ENCODE results near the gene TIMM21.

Gene TIMM21

DNA sequence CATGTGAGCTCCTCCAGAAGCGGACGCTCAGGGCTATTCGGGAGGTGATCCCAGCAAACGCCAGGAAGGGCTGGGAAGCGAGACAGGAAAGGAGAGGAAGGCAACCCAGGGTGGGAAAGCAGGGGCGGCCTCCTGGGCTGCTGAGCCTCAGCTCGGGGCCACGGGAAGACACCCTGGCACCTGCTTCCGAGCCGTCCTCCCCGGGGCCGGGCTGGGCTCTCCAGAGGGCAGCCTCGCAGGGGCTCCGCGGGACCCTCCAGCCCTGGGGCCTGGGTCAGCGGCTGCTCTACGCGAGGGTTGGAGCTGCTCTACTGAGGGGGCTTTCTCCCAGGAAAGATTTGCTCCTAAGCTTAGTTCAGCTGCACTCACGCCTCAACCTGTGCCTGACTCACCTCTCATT, 34.0 kb downstream of the TIMM21 start:
- no peaks in the 10 kb centered on the region for H3K9me3 ChIP-seq (ENCODE audit: control insufficient read depth, low read length)
- no peak overlapping the region for H3K9ac ChIP-seq
- TF ChIP-seq, protein P1, sequence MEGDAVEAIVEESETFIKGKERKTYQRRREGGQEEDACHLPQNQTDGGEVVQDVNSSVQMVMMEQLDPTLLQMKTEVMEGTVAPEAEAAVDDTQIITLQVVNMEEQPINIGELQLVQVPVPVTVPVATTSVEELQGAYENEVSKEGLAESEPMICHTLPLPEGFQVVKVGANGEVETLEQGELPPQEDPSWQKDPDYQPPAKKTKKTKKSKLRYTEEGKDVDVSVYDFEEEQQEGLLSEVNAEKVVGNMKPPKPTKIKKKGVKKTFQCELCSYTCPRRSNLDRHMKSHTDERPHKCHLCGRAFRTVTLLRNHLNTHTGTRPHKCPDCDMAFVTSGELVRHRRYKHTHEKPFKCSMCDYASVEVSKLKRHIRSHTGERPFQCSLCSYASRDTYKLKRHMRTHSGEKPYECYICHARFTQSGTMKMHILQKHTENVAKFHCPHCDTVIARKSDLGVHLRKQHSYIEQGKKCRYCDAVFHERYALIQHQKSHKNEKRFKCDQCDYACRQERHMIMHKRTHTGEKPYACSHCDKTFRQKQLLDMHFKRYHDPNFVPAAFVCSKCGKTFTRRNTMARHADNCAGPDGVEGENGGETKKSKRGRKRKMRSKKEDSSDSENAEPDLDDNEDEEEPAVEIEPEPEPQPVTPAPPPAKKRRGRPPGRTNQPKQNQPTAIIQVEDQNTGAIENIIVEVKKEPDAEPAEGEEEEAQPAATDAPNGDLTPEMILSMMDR (IDR thresholded peaks at IDR 0.05): no peak
- no peak overlapping the region for H3K4me2 ChIP-seq (ENCODE audit: low read length)
- no peaks in the 10 kb centered on the region for H3K27me3 ChIP-seq (ENCODE audit: control insufficient read depth, insufficient read depth, low read length)
- H3K79me2 ChIP-seq: no peaks in the 10 kb centered on the region
- no peak overlapping the region for H3K27ac ChIP-seq
- no peak overlapping the region for H3K4me3 ChIP-seq (ENCODE audit: low read depth, low read length)
- H3K36me3 ChIP-seq (ENCODE audit: control insufficient read depth, insufficient read depth, low read length): no peaks in the 10 kb centered on the region
- H2AFZ ChIP-seq: no peak overlapping the region
- H3K4me1 ChIP-seq: no peaks in the 10 kb centered on the region

- no peaks in the 10 kb centered on the region for H3K36me3 ChIP-seq (ENCODE audit: control insufficient read depth, insufficient read depth, low read length)
- no peak overlapping the region for H2AFZ ChIP-seq
- H3K9me3 ChIP-seq (ENCODE audit: control insufficient read depth, low read length): no peaks in the 10 kb centered on the region
- no peaks in the 10 kb centered on the region for H3K27me3 ChIP-seq (ENCODE audit: control insufficient read depth, insufficient read depth, low read length)
- H3K27ac ChIP-seq: no peak overlapping the region
- TF ChIP-seq, protein P1 (IDR thresholded peaks at IDR 0.05): no peak
- no peak overlapping the region for H3K4me3 ChIP-seq (ENCODE audit: low read depth, low read length)
- no peaks in the 10 kb centered on the region for H3K79me2 ChIP-seq
- H3K4me1 ChIP-seq: no peaks in the 10 kb centered on the region
- H3K9ac ChIP-seq: no peak overlapping the region
- no peak overlapping the region for H3K4me2 ChIP-seq (ENCODE audit: low read length)
Observed at GRCh38 chr18:74183130-74183529, 34.8 kb downstream of the TIMM21 start.

GRCh38 chr18:74184875-74185274, 36.6 kb downstream of the TIMM21 start:
- no peaks in the 10 kb centered on the region for H3K27me3 ChIP-seq (ENCODE audit: control insufficient read depth, insufficient read depth, low read length)
- TF ChIP-seq, protein P1 (IDR thresholded peaks at IDR 0.05): no peak
- H2AFZ ChIP-seq: no peak overlapping the region
- no peaks in the 10 kb centered on the region for H3K79me2 ChIP-seq
- H3K4me2 ChIP-seq (ENCODE audit: low read length): no peak overlapping the region
- no peak overlapping the region for H3K9ac ChIP-seq
- no peak overlapping the region for H3K4me3 ChIP-seq (ENCODE audit: low read depth, low read length)
- H3K27ac ChIP-seq: no peak overlapping the region
- H3K9me3 ChIP-seq (ENCODE audit: control insufficient read depth, low read length): no peaks in the 10 kb centered on the region
- H3K4me1 ChIP-seq: no peaks in the 10 kb centered on the region
- no peaks in the 10 kb centered on the region for H3K36me3 ChIP-seq (ENCODE audit: control insufficient read depth, insufficient read depth, low read length)

- no peaks in the 10 kb centered on the region for H3K27me3 ChIP-seq (ENCODE audit: control insufficient read depth, insufficient read depth, low read length)
- H3K79me2 ChIP-seq: no peaks in the 10 kb centered on the region
- H3K36me3 ChIP-seq (ENCODE audit: control insufficient read depth, insufficient read depth, low read length): no peaks in the 10 kb centered on the region
- no peak overlapping the region for H3K4me2 ChIP-seq (ENCODE audit: low read length)
- no peak overlapping the region for H3K27ac ChIP-seq
- TF ChIP-seq, protein P1 (IDR thresholded peaks at IDR 0.05): no peak
- H3K4me3 ChIP-seq (ENCODE audit: low read depth, low read length): no peak overlapping the region
- peak overlapping the region; percentile 38 for H2AFZ ChIP-seq
- H3K9ac ChIP-seq: no peak overlapping the region
- no peaks in the 10 kb centered on the region for H3K4me1 ChIP-seq
- no peaks in the 10 kb centered on the region for H3K9me3 ChIP-seq (ENCODE audit: control insufficient read depth, low read length)
Observed at GRCh38 chr18:74185860-74186259, 37.5 kb downstream of the TIMM21 start.

GRCh38 chr18:74186661-74187060, 38.3 kb downstream of the TIMM21 start:
- no peaks in the 10 kb centered on the region for H3K27me3 ChIP-seq (ENCODE audit: control insufficient read depth, insufficient read depth, low read length)
- no peak overlapping the region for H3K27ac ChIP-seq
- H3K4me3 ChIP-seq (ENCODE audit: low read depth, low read length): no peak overlapping the region
- TF ChIP-seq, protein P1 (IDR thresholded peaks at IDR 0.05): no peak
- H2AFZ ChIP-seq: peak overlapping the region; percentile 36
- H3K4me2 ChIP-seq (ENCODE audit: low read length): no peak overlapping the region
- H3K79me2 ChIP-seq: no peaks in the 10 kb centered on the region
- H3K4me1 ChIP-seq: no peaks in the 10 kb centered on the region
- no peak overlapping the region for H3K9ac ChIP-seq
- H3K36me3 ChIP-seq (ENCODE audit: control insufficient read depth, insufficient read depth, low read length): no peaks in the 10 kb centered on the region
- no peaks in the 10 kb centered on the region for H3K9me3 ChIP-seq (ENCODE audit: control insufficient read depth, low read length)

Data from parathyroid adenoma (tissue), 2 donors.